ENCODE data around the gene CD52. TPM values are rescaled to one million over a fixed set of nuclear protein-coding genes. Genes with fewer than 3 reads are reported as not detected.

The CD52 gene
- polyA plus RNA-seq, 6 donors from 2014 or later = 10,565 to 16,920 (median 13,137) TPM

DNA sequence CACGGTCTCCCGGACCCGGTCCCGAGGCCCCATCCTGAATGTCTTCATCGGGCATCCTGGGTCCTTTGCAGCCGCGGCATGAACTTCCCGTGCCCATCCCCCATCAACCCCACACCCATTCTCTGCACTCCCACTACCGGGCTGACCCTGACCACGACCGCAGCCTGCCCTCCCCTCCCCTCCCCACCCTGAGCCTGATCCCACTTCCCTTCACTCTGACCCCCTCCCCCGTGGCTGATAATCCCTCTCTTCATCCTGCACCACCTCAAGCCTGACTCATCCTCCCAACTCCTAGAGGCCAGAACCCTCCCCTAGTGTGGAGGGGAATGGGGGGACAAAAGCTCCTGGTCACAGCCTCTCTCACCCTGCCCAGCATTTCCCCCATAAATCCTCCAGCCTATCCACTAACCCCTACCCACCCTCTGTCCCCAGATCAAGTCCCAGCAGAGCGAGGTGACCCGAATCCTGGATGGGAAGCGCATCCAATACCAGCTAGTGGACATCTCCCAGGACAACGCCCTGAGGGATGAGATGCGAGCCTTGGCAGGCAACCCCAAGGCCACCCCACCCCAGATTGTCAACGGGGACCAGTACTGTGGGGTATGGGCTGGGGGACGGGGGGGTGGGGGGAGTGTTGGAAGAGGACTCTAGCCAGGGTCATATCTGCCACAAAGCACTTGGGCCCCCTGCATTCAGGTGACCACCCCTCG lies 37.3 kb upstream of the CD52 start:
- H3K36me3 Mint-ChIP-seq = peaks cover 5 to 8% of the 10 kb centered on the region in 2 donors
- peaks cover 62 to 81% (median 74%) of the 10 kb centered on the region in 3 donors for H3K4me1 Mint-ChIP-seq
- H3K4me3 Mint-ChIP-seq = peak overlapping the region; percentile 79 to 96 (median 90)
- H3K27ac Mint-ChIP-seq = peak overlapping the region in 5 of 6 donors; percentile 41 to 96 (median 93)
- H3K9me3 Mint-ChIP-seq = no peaks in the 10 kb centered on the region
- ATAC-seq (ENCODE audit: low read depth in 2 of 2) (no peak), DNase-seq (no peak)
- H3K27me3 Mint-ChIP-seq = no peaks in the 10 kb centered on the region

DNA sequence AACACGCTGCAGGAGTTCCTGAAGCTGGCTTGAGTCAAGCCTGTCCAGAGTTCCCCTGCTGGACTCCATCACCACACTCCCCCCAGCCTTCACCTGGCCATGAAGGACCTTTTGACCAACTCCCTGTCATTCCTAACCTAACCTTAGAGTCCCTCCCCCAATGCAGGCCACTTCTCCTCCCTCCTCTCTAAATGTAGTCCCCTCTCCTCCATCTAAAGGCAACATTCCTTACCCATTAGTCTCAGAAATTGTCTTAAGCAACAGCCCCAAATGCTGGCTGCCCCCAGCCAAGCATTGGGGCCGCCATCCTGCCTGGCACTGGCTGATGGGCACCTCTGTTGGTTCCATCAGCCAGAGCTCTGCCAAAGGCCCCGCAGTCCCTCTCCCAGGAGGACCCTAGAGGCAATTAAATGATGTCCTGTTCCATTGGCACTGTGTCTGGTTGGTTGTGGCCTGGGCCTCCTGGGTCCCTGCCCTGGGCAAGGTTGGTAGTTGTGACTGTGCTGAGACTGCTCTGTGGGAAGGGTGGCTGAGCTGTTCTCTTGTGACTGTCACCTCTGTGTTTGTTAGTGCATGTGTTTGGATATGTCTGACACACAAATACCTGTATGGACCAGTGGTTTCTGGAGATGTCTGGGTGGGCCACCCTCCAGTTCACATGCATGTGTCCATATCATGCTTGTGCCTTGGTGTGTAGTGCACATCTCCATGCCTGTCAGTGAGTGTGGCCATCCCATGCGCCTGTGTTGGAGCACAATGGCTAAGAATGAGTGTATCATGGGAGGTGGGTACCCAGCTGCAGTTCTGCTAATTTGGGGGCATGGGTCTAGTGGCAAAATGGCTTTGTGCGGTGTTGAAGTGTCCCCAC lies 36.4 kb upstream of the CD52 start:
- Mint-ChIP-seq H3K36me3 (peaks cover 5 to 8% of the 10 kb centered on the region in 2 donors), H3K4me3 (peak overlapping the region; percentile 79 to 96 (median 90)), H3K27ac (peak overlapping the region; percentile 41 to 96 (median 92)), H3K4me1 (peaks cover 63 to 80% (median 74%) of the 10 kb centered on the region in 3 donors), H3K27me3 (no peaks in the 10 kb centered on the region), H3K9me3 (no peaks in the 10 kb centered on the region)
- DNase-seq (no peak), ATAC-seq (ENCODE audit: low read depth in 2 of 2) (no peak)

DNA sequence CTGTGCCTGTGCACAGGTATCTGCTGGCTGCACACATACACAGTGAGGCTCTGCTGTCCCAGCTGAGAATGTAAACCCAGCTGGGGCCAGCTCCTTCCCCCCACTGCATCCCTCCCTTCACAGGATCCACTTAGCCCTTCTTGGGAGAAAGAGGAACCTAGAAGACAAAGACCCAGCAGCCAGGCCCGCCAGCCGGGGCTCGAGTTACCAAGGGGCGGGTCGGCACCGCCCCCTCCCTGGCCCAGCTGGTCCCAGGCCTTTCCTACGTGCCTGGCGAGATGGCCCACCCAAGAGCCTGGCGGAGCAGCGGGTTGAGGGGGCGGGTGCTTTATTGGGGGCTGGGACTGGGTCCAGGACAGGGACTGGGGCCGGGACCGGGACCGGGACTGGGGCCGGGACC lies 35.8 kb upstream of the CD52 start:
- H3K4me1 Mint-ChIP-seq = peaks cover 60 to 78% (median 77%) of the 10 kb centered on the region in 3 donors
- H3K27ac Mint-ChIP-seq = peak overlapping the region in 4 of 6 donors; percentile 27 to 96 (median 90)
- no peaks in the 10 kb centered on the region for H3K9me3 Mint-ChIP-seq
- H3K4me3 Mint-ChIP-seq = peak overlapping the region; percentile 79 to 96 (median 90)
- DNase-seq (no peak), ATAC-seq (ENCODE audit: low read depth in 2 of 2) (no peak)
- H3K36me3 Mint-ChIP-seq = peaks cover 2 to 8% of the 10 kb centered on the region in 2 donors
- no peaks in the 10 kb centered on the region for H3K27me3 Mint-ChIP-seq

DNA sequence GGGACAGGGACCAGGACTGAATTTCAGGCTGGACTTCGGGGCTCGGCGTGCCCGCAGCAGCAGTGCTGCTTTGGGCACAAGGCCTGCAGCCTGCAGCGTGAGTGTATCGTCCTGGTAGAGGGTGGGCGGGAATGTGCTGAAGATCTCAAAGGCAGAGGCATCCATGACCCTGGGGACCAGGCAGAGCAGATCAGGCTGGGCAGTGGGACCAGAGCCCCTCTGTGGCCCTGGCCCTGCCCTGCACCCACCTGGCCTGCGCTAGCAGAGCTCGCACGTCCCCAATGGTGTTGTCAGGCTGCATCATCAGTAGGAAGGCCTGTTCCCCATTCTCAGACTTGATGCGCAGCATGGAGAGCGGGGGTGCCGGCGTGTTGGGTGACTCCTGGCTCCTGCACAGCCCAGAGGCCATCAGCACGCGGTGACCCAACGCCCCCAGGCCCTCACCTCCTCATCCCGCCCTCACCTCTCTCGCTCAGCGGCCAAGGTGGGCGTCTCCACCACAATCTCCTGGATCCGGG lies 35.3 kb upstream of the CD52 start:
- ATAC-seq (ENCODE audit: low read depth in 2 of 2) (no peak), DNase-seq (no peak)
- H3K27ac Mint-ChIP-seq = peak overlapping the region in 3 of 6 donors; percentile 93 to 98 (median 94)
- H3K36me3 Mint-ChIP-seq = peaks cover 0 to 8% of the 10 kb centered on the region in 2 donors
- H3K4me3 Mint-ChIP-seq = peak overlapping the region in 4 of 8 donors; percentile 34 to 90 (median 68)
- H3K9me3 Mint-ChIP-seq = no peaks in the 10 kb centered on the region
- H3K27me3 Mint-ChIP-seq = no peaks in the 10 kb centered on the region
- peaks cover 63 to 81% (median 81%) of the 10 kb centered on the region in 3 donors for H3K4me1 Mint-ChIP-seq

DNA sequence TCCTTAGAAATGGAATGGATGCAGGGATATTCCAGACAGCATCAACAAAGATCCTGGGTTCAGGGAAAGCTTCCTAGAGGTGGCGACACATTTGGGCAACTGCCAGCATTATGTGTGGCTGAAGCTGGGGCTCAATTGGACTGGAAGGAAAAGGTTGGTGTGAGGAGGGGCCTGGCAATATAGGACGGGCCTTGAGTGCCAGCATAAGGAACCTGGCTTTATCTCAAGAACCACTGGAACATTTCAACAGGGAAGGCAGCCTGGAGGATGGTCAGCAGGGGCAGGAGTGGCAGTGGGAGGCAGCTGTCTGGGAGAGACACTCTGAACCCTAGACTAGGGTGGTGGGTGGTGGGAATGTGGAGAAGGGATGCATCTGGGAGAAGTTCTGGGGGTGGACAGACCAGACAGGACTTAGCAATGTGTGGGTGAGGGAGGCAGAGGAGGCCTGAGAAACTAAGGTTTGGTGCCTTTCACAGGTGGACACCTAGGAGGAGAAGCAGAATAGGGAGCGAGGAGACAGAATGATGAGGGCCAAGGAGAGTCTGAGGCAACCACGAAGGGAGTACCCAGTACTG lies 34.4 kb upstream of the CD52 start:
- peaks cover 0 to 8% of the 10 kb centered on the region in 2 donors for H3K36me3 Mint-ChIP-seq
- H3K27me3 Mint-ChIP-seq = no peaks in the 10 kb centered on the region
- H3K4me3 Mint-ChIP-seq = peak overlapping the region in 6 of 8 donors; percentile 17 to 77 (median 38)
- H3K27ac Mint-ChIP-seq = peak overlapping the region; percentile 77 to 98 (median 87)
- no peaks in the 10 kb centered on the region for H3K9me3 Mint-ChIP-seq
- DNase-seq (no peak), ATAC-seq (ENCODE audit: low read depth in 2 of 2) (no peak)
- H3K4me1 Mint-ChIP-seq = peaks cover 72 to 87% (median 86%) of the 10 kb centered on the region in 3 donors

DNA sequence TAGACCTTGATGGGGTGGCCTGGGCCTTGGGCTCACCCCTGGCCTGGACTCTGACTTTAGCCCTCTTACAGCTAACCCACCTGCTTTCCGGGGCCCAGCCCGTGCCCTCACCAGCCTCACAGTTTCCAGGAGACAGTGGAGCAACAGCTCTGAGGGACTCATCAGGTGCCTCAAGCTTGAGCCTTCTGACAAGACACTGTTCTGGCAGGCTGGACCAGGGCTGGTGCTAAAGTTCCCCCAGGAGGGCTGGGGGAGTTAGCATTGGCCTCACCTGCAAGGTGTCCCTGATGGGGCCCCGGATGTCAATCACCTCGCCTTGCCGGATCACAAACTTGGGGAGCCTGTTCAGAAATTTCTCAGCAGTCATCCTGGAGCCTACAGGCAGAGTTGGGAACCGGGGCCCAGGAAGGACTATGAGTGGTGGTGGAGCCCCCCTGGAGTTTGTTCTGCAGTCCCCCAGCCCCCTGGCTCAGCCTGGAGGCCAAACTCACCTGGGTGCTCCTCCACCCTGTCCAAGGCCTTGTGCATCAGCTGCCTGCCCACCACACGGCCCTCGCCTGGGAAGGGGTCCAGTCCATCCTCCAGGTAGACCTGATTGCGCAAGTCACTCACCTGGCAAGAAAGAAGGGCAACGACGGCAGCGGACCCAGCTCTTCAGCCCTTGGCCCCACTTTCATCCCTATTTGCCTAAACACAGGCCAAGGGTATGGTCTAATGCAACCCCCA lies 33.7 kb upstream of the CD52 start:
- Mint-ChIP-seq H3K27ac (peak overlapping the region; percentile 85 to 98 (median 95)), H3K36me3 (peaks cover 0 to 8% of the 10 kb centered on the region in 2 donors)
- DNase-seq = no peak

DNA sequence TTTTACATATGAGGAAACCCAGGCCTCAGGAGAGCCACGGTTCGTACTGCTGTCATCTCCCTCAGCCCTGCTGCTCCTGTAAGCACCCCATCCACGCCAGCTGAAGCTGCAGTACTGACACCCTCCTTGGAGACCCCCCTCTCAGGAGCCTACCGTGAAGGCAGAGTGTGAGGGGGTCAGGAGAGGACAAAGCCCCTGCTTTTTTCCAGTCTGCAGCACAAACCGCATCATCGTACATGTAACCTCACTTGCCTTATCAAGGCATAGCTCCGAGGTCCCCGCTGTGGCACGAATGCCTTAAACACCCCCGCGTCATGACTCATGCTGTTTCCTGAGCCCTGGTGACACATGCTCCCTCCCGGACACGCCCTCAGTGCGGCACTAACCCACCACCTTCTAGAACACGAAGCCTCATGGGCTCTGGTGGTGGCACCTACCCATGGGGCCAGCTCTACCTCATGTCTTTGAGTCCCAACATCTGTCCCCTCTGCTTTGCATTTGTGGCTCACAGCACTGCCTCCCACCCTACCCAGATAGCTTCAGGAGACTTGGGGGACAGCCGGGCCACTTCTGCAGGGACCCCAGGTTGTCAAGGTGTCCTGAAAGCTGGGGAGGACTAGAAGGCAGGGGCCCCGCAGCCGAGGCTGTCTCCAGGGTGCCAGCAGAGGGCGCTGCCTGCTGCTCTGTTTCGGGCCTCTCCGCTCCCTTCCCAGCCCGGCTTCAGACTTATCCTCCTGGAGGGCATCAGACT lies 33.0 kb upstream of the CD52 start:
- Mint-ChIP-seq H3K9me3 (no peaks in the 10 kb centered on the region), H3K27ac (peak overlapping the region; percentile 85 to 98 (median 95)), H3K4me3 (peak overlapping the region; percentile 42 to 91 (median 72)), H3K36me3 (peaks cover 0 to 8% of the 10 kb centered on the region in 2 donors), H3K27me3 (no peaks in the 10 kb centered on the region), H3K4me1 (peaks cover 75 to 91% (median 86%) of the 10 kb centered on the region in 3 donors)
- peak; percentile 15 to 23 for ATAC-seq (ENCODE audit: low read depth in 2 of 2)
- DNase-seq = peak; percentile 73

More for the DNA sequence above, 33.7 kb upstream of the CD52 start:
- Mint-ChIP-seq H3K9me3 (no peaks in the 10 kb centered on the region), H3K4me3 (peak overlapping the region in 7 of 8 donors; percentile 42 to 91 (median 72)), H3K27me3 (no peaks in the 10 kb centered on the region), H3K4me1 (peaks cover 72 to 88% (median 86%) of the 10 kb centered on the region in 3 donors)
- ATAC-seq (ENCODE audit: low read depth in 2 of 2) = no peak

DNA sequence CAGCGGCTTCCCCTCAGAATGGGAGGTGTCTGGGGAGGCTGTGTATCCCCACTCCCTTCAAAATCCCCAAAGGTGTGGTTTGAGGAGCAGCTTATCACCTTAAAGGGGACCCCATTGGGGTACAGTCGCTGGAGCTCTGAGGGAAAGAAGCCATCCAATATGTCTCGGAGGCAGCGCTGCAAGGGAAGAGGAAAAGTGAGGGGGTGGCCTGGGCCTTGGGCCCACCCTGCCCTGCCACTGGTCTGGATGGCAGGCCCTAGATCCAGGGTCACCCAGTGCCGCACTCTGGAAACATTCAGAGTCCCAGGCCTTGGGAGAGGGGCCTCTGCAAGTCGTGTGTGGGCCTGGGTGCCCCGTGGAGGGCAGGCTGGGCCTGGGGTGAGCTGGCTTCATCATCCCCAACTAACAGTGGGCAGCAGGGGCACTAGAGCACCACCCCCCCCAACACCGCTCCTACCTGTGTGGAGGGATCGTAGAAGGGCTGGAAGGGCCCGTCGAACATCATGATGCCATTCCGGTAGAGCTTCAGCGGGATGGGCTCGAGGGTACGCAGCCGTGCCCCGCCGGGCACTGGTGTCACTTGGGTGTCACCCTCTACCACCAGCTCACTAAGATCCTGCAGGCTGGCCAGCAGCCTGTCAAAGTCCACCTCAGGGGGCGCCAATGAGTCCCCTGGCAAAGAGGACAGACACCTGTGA lies 32.2 kb upstream of the CD52 start:
- ATAC-seq (ENCODE audit: low read depth in 2 of 2) (no peak), DNase-seq (no peak)
- Mint-ChIP-seq H3K9me3 (no peaks in the 10 kb centered on the region), H3K4me3 (peak overlapping the region; percentile 42 to 91 (median 72)), H3K4me1 (peaks cover 79 to 95% (median 90%) of the 10 kb centered on the region in 3 donors), H3K36me3 (peaks cover 0 to 8% of the 10 kb centered on the region in 2 donors), H3K27ac (peak overlapping the region; percentile 85 to 98 (median 98)), H3K27me3 (no peaks in the 10 kb centered on the region)

DNA sequence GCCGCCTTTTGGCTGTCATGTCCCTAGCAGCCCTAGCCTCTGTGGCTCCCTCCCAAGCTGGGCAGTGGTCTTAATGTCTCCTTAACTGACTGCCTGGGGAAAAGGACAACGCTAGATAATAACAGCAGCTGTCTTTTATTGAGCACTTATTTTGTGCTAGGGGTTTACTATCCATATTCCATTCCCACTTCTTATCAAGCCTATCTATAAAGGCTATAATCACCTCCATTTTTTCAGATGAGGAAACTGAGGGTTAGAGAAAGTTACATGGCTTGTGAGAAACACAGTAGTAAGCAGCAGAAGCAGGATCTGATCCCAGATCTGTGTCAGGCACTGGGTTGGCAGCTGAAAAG lies 31.7 kb upstream of the CD52 start:
- Mint-ChIP-seq H3K4me1 (peaks cover 79 to 96% (median 90%) of the 10 kb centered on the region in 3 donors), H3K4me3 (peak overlapping the region; percentile 28 to 91 (median 80)), H3K27ac (peak overlapping the region in 5 of 6 donors; percentile 64 to 98 (median 98)), H3K9me3 (no peaks in the 10 kb centered on the region), H3K36me3 (peaks cover 0 to 4% of the 10 kb centered on the region in 2 donors), H3K27me3 (no peaks in the 10 kb centered on the region)
- DNase-seq (no peak), ATAC-seq (ENCODE audit: low read depth in 2 of 2) (no peak)

DNA sequence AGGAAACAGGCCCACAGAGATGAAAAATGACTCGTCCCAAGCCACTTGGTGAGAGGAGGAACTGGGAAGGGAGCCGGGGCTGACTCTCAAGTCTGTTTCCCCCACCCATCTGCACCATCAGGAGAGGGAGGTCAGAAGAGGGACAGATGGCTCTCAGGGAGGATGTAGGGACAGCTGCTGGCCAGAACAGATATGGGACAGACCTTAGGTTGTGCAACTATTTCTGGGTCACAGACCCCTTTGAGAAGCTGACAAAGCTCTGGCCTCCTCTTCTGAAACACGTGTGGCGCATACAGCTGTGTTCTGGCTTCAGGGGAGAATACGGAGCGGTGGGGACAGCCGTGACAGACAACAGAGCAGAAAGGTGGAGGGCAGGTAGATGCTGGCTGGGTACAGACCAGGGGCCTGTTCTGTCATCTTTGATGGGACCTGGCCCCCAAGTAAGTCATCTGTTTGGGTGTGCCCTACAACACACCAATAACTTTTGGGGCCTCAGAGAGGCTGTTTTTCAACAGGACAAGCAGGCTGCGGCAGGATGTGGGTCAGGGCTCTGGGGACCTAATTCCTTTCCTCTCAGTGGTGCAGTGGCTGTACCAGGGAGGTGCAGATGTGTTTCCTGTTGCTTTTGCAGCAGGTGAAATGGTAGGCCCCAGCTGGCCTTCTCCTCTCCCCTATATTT lies 30.6 kb upstream of the CD52 start:
- Mint-ChIP-seq H3K36me3 (no peaks in the 10 kb centered on the region), H3K27ac (peak overlapping the region; percentile 93 to 100 (median 98)), H3K4me1 (peaks cover 82 to 98% (median 91%) of the 10 kb centered on the region in 3 donors), H3K27me3 (no peaks in the 10 kb centered on the region), H3K4me3 (peak overlapping the region; percentile 72 to 91 (median 88)), H3K9me3 (no peaks in the 10 kb centered on the region)
- DNase-seq (peak; percentile 90), ATAC-seq (ENCODE audit: low read depth in 2 of 2) (peak; percentile 33 to 39)

DNA sequence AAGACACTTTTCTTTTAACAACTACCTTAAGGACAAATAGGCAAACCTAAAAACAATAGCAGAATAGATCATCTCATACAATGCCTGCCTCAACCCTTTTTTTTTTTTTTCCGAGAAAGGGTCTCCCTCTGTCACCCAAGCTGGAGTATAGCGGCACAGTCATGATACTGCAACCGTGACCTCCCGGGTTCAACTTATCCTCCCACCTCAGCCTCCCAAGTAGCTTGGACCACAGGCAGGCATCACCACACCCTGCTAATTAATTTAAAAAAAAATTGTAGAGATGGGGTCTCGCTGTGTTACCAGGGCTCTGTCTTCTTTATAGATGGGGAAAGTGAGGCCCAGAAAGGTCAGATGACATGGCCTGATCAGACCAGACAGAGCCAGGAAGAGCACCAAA lies 29.9 kb upstream of the CD52 start:
- Mint-ChIP-seq H3K9me3 (no peaks in the 10 kb centered on the region), H3K27ac (peak overlapping the region; percentile 93 to 100 (median 98)), H3K4me3 (peak overlapping the region; percentile 72 to 91 (median 88)), H3K36me3 (no peaks in the 10 kb centered on the region), H3K27me3 (no peaks in the 10 kb centered on the region), H3K4me1 (peaks cover 84 to 99% (median 93%) of the 10 kb centered on the region in 3 donors)
- DNase-seq (no peak), ATAC-seq (ENCODE audit: low read depth in 2 of 2) (no peak)
